ENCODE results near the gene PACRG. TPM values are rescaled to one million over a fixed set of nuclear protein-coding genes. Genes with fewer than 3 reads are reported as not detected.

The PACRG gene
- total and polyA plus RNA-seq, 4 donors = 0.47 to 3.8 (median 2.4) TPM

- no peak overlapping the region for H3K27ac ChIP-seq (ENCODE audit: low read depth in 1 of 2, low read length in 2 of 2)
- WGBS = 94% methylated on average over 8 of the region's 8 CpGs
- peaks cover 0 to 5% (median 3%) of the 10 kb centered on the region in 4 donors for H3K4me1 ChIP-seq (ENCODE audit: control insufficient read depth in 4 of 4, insufficient read depth in 4 of 4, low read length in 3 of 4)
- H3K4me3 ChIP-seq (ENCODE audit: low read depth in 1 of 3, low read length in 3 of 3) = no peak overlapping the region
- H3K27me3 ChIP-seq (ENCODE audit: control insufficient read depth in 4 of 4, insufficient read depth in 4 of 4, low read length in 3 of 4) = no peaks in the 10 kb centered on the region
- DNase-seq (ENCODE audit: low spot score) = no peak
- H3K9me3 ChIP-seq (ENCODE audit: control insufficient read depth in 4 of 4, low read length in 3 of 4) = no peaks in the 10 kb centered on the region
- no peak overlapping the region for H3K9ac ChIP-seq (ENCODE audit: low read depth in 1 of 2, low read length in 2 of 2)
- no peaks in the 10 kb centered on the region for H3K36me3 ChIP-seq (ENCODE audit: control insufficient read depth in 4 of 4, insufficient read depth in 3 of 4, low read depth in 1 of 4, low read length in 3 of 4)
- TF ChIP-seq ATF3 (IDR thresholded peaks at IDR 0.05) (no peak), RXRA (IDR thresholded peaks at IDR 0.05) (no peak), FOXA2 (IDR thresholded peaks at IDR 0.05) (no peak), JUND (IDR thresholded peaks at IDR 0.05) (no peak), HNF4A (conservative IDR thresholded peaks at IDR 0.05) (no peak), RAD21 (IDR thresholded peaks at IDR 0.05) (no peak), ZBTB33 (IDR thresholded peaks at IDR 0.05) (no peak), REST (IDR thresholded peaks at IDR 0.05) (no peak), YY1 (IDR thresholded peaks at IDR 0.05) (no peak), SP1 (IDR thresholded peaks at IDR 0.05) (no peak)
Measured at GRCh38 chr6:163345931-163346330, 618.2 kb downstream of the PACRG start.

GRCh38 chr6:163346497-163346961, 618.8 kb downstream of the PACRG start:
- Histone ChIP-seq H3K36me3 (ENCODE audit: control insufficient read depth in 4 of 4, insufficient read depth in 3 of 4, low read depth in 1 of 4, low read length in 3 of 4) (no peaks in the 10 kb centered on the region), H3K27me3 (ENCODE audit: control insufficient read depth in 4 of 4, insufficient read depth in 4 of 4, low read length in 3 of 4) (no peaks in the 10 kb centered on the region), H3K9ac (ENCODE audit: low read depth in 1 of 2, low read length in 2 of 2) (no peak overlapping the region), H3K4me1 (ENCODE audit: control insufficient read depth in 4 of 4, insufficient read depth in 4 of 4, low read length in 3 of 4) (peaks cover 0 to 5% (median 3%) of the 10 kb centered on the region in 4 donors), H3K9me3 (ENCODE audit: control insufficient read depth in 4 of 4, low read length in 3 of 4) (no peaks in the 10 kb centered on the region), H3K27ac (ENCODE audit: low read depth in 1 of 2, low read length in 2 of 2) (no peak overlapping the region), H3K4me3 (ENCODE audit: low read depth in 1 of 3, low read length in 3 of 3) (no peak overlapping the region)
- 94% methylated on average over 16 of the region's 16 CpGs for WGBS
- TF ChIP-seq NR2F2 (IDR thresholded peaks at IDR 0.05) = no peak
- TF ChIP-seq MAX (IDR thresholded peaks at IDR 0.05) = no peak
- TF ChIP-seq HNF4A (conservative IDR thresholded peaks at IDR 0.05) = no peak
- no peak for TF ChIP-seq CTCF (IDR thresholded peaks at IDR 0.05; ENCODE audit: low read depth, low read length, missing input control)
- no peak for TF ChIP-seq REST (IDR thresholded peaks at IDR 0.05)
- no peak for TF ChIP-seq HNF4G (IDR thresholded peaks at IDR 0.05)
- no peak for TF ChIP-seq TAF1 (conservative IDR thresholded peaks at IDR 0.05)
- TF ChIP-seq RAD21 (IDR thresholded peaks at IDR 0.05) = no peak
- TF ChIP-seq GABPA (IDR thresholded peaks at IDR 0.05 in 1 of 2, conservative IDR thresholded peaks at IDR 0.05 in 1 of 2) = no peak
- no peak for TF ChIP-seq ATF3 (IDR thresholded peaks at IDR 0.05)
- no peak for DNase-seq (ENCODE audit: low spot score)
